Ectodermal cell (in vitro differentiated cells): ENCODE results near the gene SCD5.

Experiments used
- H3K27ac ChIP-seq: 2 replicates; pipeline ENCODE4 v1.7.0; 2013; ENCODE audit warnings: mild to moderate bottlenecking, low read depth, low read length; ENCODE audit not compliant: insufficient read depth, poor library complexity, severe bottlenecking
- H3K27me3 ChIP-seq: 2 replicates; pipeline ENCODE4 v1.7.0; 2013; ENCODE audit warnings: mild to moderate bottlenecking, low read length; ENCODE audit not compliant: insufficient read depth, control insufficient read depth, poor library complexity, severe bottlenecking
- H3K36me3 ChIP-seq: one replicate; pipeline ENCODE4 v1.7.0; 2013; ENCODE audit warnings: low read length; ENCODE audit not compliant: control insufficient read depth, insufficient read depth
- H3K4me1 ChIP-seq: one replicate; pipeline ENCODE4 v1.7.0; 2013; ENCODE audit warnings: low read length; ENCODE audit not compliant: control insufficient read depth, insufficient read depth
- H3K4me3 ChIP-seq: 2 replicates; pipeline ENCODE4 v1.7.0; 2013; ENCODE audit warnings: low read depth, low read length, control low read depth; ENCODE audit not compliant: insufficient read depth
- H3K9me3 ChIP-seq: 2 replicates; pipeline ENCODE4 v1.7.0; 2013; ENCODE audit warnings: mild to moderate bottlenecking, low read length, moderate library complexity; ENCODE audit not compliant: control insufficient read depth
- WGBS, 2 experiments: methylation state at CpG; one replicate each; pipeline ENCODE4 v1.1.7; 2013; ENCODE audit warnings: missing lambda C conversion rate in 2 of 2; 5-methylcytosine and 5-hydroxymethylcytosine counted together

The SCD5 gene

GRCh38 chr4:82706349-82707000, 92.1 kb downstream of the SCD5 start:
- WGBS, 2 experiments, result 90 to 94% methylated on average over 3 of the region's 3 CpGs
- Histone ChIP-seq H3K36me3 (no peaks in the 10 kb centered on the region), H3K4me3 (no peak overlapping the region), H3K9me3 (no peaks in the 10 kb centered on the region), H3K27ac (no peak overlapping the region), H3K27me3 (no peaks in the 10 kb centered on the region), H3K4me1 (peaks cover 9% of the 10 kb centered on the region)

- Histone ChIP-seq H3K4me3 (no peak overlapping the region), H3K27me3 (no peaks in the 10 kb centered on the region), H3K36me3 (no peaks in the 10 kb centered on the region), H3K9me3 (no peaks in the 10 kb centered on the region), H3K27ac (no peak overlapping the region), H3K4me1 (peaks cover 9% of the 10 kb centered on the region)
- 83 to 92% methylated on average over 1 of the region's 1 CpG for WGBS, 2 experiments
Observed at GRCh38 chr4:82705928-82706300, 92.7 kb downstream of the SCD5 start.

GRCh38 chr4:82705169-82705927, 93.2 kb downstream of the SCD5 start:
- Histone ChIP-seq H3K27ac (no peak overlapping the region), H3K27me3 (no peaks in the 10 kb centered on the region), H3K36me3 (no peaks in the 10 kb centered on the region), H3K9me3 (no peaks in the 10 kb centered on the region), H3K4me1 (peaks cover 7% of the 10 kb centered on the region), H3K4me3 (no peak overlapping the region)
- WGBS, 2 experiments, result 77 to 90% methylated on average over 7 of the region's 7 CpGs

- Histone ChIP-seq H3K4me1 (no peaks in the 10 kb centered on the region), H3K27ac (no peak overlapping the region), H3K36me3 (no peaks in the 10 kb centered on the region), H3K9me3 (no peaks in the 10 kb centered on the region), H3K4me3 (no peak overlapping the region), H3K27me3 (no peaks in the 10 kb centered on the region)
- 89 to 94% methylated on average over 6 of the region's 6 CpGs for WGBS, 2 experiments
Observed at GRCh38 chr4:82704156-82704555, 94.4 kb downstream of the SCD5 start.

- Histone ChIP-seq H3K4me1 (no peaks in the 10 kb centered on the region), H3K27me3 (no peaks in the 10 kb centered on the region), H3K27ac (no peak overlapping the region), H3K4me3 (no peak overlapping the region), H3K9me3 (no peaks in the 10 kb centered on the region), H3K36me3 (no peaks in the 10 kb centered on the region)
- 83 to 88% methylated on average over 2 of the region's 2 CpGs for WGBS, 2 experiments
Observed at GRCh38 chr4:82698412-82698811, 100.2 kb downstream of the SCD5 start.

- H3K36me3 ChIP-seq, result no peaks in the 10 kb centered on the region
- H3K4me3 ChIP-seq, result no peak overlapping the region
- H3K27ac ChIP-seq, result no peak overlapping the region
- no peaks in the 10 kb centered on the region for H3K27me3 ChIP-seq
- H3K9me3 ChIP-seq, result no peaks in the 10 kb centered on the region
- no peaks in the 10 kb centered on the region for H3K4me1 ChIP-seq
- WGBS, 2 experiments, result 41 to 46% methylated on average over 8 of the region's 8 CpGs
Observed at GRCh38 chr4:82697561-82697960, 101.0 kb downstream of the SCD5 start.

- WGBS, 2 experiments, result 82 to 87% methylated on average over 5 of the region's 5 CpGs
- H3K27ac ChIP-seq, result no peak overlapping the region
Observed at GRCh38 chr4:82696117-82696860, 102.3 kb downstream of the SCD5 start.

GRCh38 chr4:82694892-82695291, 103.7 kb downstream of the SCD5 start:
- WGBS, 2 experiments, result 88 to 93% methylated on average over 4 of the region's 4 CpGs
- Histone ChIP-seq H3K27me3 (no peaks in the 10 kb centered on the region), H3K9me3 (no peaks in the 10 kb centered on the region), H3K27ac (no peak overlapping the region), H3K4me3 (no peak overlapping the region), H3K4me1 (no peaks in the 10 kb centered on the region), H3K36me3 (no peaks in the 10 kb centered on the region)

More at GRCh38 chr4:82696117-82696860, 102.3 kb downstream of the SCD5 start:
- H3K4me3 ChIP-seq, result no peak overlapping the region
- no peaks in the 10 kb centered on the region for H3K9me3 ChIP-seq
- no peaks in the 10 kb centered on the region for H3K4me1 ChIP-seq
- no peaks in the 10 kb centered on the region for H3K27me3 ChIP-seq
- no peaks in the 10 kb centered on the region for H3K36me3 ChIP-seq

GRCh38 chr4:82694046-82694445, 104.5 kb downstream of the SCD5 start:
- 89 to 92% methylated on average over 8 of the region's 8 CpGs for WGBS, 2 experiments
- Histone ChIP-seq H3K36me3 (no peaks in the 10 kb centered on the region), H3K27me3 (no peaks in the 10 kb centered on the region), H3K27ac (no peak overlapping the region), H3K4me3 (no peak overlapping the region), H3K4me1 (no peaks in the 10 kb centered on the region), H3K9me3 (no peaks in the 10 kb centered on the region)

GRCh38 chr4:82692101-82692780, 106.4 kb downstream of the SCD5 start:
- Histone ChIP-seq H3K9me3 (no peaks in the 10 kb centered on the region), H3K4me1 (no peaks in the 10 kb centered on the region), H3K27ac (no peak overlapping the region), H3K36me3 (no peaks in the 10 kb centered on the region), H3K27me3 (no peaks in the 10 kb centered on the region), H3K4me3 (no peak overlapping the region)
- WGBS, 2 experiments, result 95% methylated on average over 18 of the region's 18 CpGs
